ENCODE data around the gene SPATA2. TPM values are rescaled to one million over a fixed set of nuclear protein-coding genes. Genes with fewer than 3 reads are reported as not detected.

Gene SPATA2
- total and polyA plus RNA-seq, 2 of the 8 experiments (the other 6 are each of a cell fraction or from before 2014, with no cell fraction given), result 11.0 to 13.0 TPM

DNA sequence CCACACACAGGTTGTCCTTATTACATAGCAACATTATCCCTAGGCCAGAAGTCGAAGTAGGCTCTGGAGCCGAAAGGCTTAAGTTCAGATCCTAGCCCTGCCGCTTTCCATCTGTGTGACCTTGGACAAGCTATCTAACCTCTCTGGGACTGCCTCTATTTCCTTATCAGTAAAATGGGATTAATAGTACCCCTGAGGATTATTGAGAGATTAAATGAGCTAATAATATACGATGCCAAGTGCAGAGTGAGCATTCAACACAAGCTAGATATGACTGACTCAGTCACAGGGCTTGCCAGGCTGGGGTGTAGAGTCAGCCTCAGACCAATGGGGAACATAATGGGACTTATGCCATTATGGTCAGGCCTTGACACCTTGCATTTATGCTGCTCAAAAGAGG is 8.9 kb upstream of the SPATA2 start (continued):
- TF ChIP-seq EZH2 (IDR thresholded peaks at IDR 0.05; ENCODE audit: low read depth, low read length, severe bottlenecking), result no peak
- no peak for TF ChIP-seq POLR2A (IDR thresholded peaks at IDR 0.05; ENCODE audit: control extremely low read depth in 1 of 2, low read depth in 2 of 2, low read length in 2 of 2)

Measured in H1 (cell line).